Mesenchymal stem cell (in vitro differentiated cells and primary cell): ENCODE results near the gene VARS2.

Source experiments
- DNase-seq: peaks from one replicate; pipeline ENCODE4 v3.0.0-alpha.2; 2013
- H2AFZ ChIP-seq: one replicate; pipeline ENCODE4 v1.6.1; 2013; ENCODE audit warnings: low read depth, mild to moderate bottlenecking, control low read depth, inconsistent platforms, low read length, moderate library complexity
- H2AK5ac ChIP-seq: 2 replicates; pipeline ENCODE4 v1.6.1; 2013; ENCODE audit warnings: low read length, moderate library complexity, mild to moderate bottlenecking, inconsistent platforms; ENCODE audit not compliant: severe bottlenecking
- H2BK120ac ChIP-seq: one replicate; pipeline ENCODE4 v1.6.1; 2013; ENCODE audit warnings: low read depth, mild to moderate bottlenecking, inconsistent platforms, low read length, moderate library complexity
- H2BK12ac ChIP-seq, 2 experiments: one replicate each; pipeline ENCODE4 v1.6.1; 2013; ENCODE audit warnings: inconsistent platforms in 2 of 2, low read length in 2 of 2, mild to moderate bottlenecking in 2 of 2, moderate library complexity in 2 of 2, control low read depth in 1 of 2
- H2BK15ac ChIP-seq: one replicate; pipeline ENCODE4 v1.6.1; 2013; ENCODE audit warnings: mild to moderate bottlenecking, low read depth, inconsistent platforms; ENCODE audit not compliant: poor library complexity, severe bottlenecking
- H2BK5ac ChIP-seq: 2 replicates; pipeline ENCODE4 v1.6.1; 2013; ENCODE audit warnings: low read depth, mild to moderate bottlenecking, low read length, control low read depth, inconsistent platforms; ENCODE audit not compliant: poor library complexity, severe bottlenecking
- H3K14ac ChIP-seq, 2 experiments: one replicate each; pipeline ENCODE4 v1.6.1; 2013; ENCODE audit warnings: inconsistent platforms in 2 of 2, low read length in 2 of 2, control low read depth in 1 of 2, mild to moderate bottlenecking in 1 of 2, moderate library complexity in 1 of 2
- H3K18ac ChIP-seq, 2 experiments: one replicate each; pipeline ENCODE4 v1.6.1; 2013; ENCODE audit warnings: inconsistent platforms in 2 of 2, low read length in 2 of 2, control low read depth in 1 of 2, low read depth in 1 of 2, mild to moderate bottlenecking in 1 of 2
- H3K23ac ChIP-seq, 2 experiments: one replicate each; pipeline ENCODE4 v1.6.1; 2013; ENCODE audit warnings: inconsistent platforms in 2 of 2, low read length in 2 of 2, mild to moderate bottlenecking in 2 of 2, moderate library complexity in 2 of 2, control low read depth in 1 of 2
- H3K27ac ChIP-seq: 2 replicates; pipeline ENCODE4 v1.5.1; 2013; ENCODE audit warnings: mild to moderate bottlenecking, moderate library complexity, low read length, control low read depth, inconsistent platforms; ENCODE audit not compliant: poor library complexity, severe bottlenecking
- H3K27me3 ChIP-seq, 2 experiments: 2 replicates each; pipeline versions ENCODE4 v1.6.1 to v1.7.0; 2013; ENCODE audit warnings: low read length in 2 of 2, mild to moderate bottlenecking in 2 of 2, moderate library complexity in 2 of 2, control low read depth in 1 of 2, inconsistent platforms in 1 of 2; ENCODE audit not compliant: control insufficient read depth in 1 of 2, insufficient read depth in 1 of 2
- H3K36me3 ChIP-seq, 2 experiments: 2 replicates each; pipeline versions ENCODE4 v1.6.1 to v1.7.0; 2013; ENCODE audit warnings: low read length in 2 of 2, control low read depth in 1 of 2, inconsistent platforms in 1 of 2, low read depth in 1 of 2, mild to moderate bottlenecking in 1 of 2; ENCODE audit not compliant: insufficient read depth in 2 of 2, control insufficient read depth in 1 of 2
- H3K4ac ChIP-seq, 2 experiments: one replicate each; pipeline ENCODE4 v1.6.1; 2013; ENCODE audit warnings: inconsistent platforms in 2 of 2, low read length in 2 of 2, mild to moderate bottlenecking in 2 of 2, moderate library complexity in 2 of 2, control low read depth in 1 of 2, low read depth in 1 of 2
- H3K4me1 ChIP-seq: 2 replicates; pipeline ENCODE4 v1.6.1; 2013; ENCODE audit warnings: low read depth, low read length, control low read depth; ENCODE audit not compliant: control insufficient read depth, insufficient read depth
- H3K4me2 ChIP-seq: 2 replicates; pipeline ENCODE4 v1.6.1; 2013; ENCODE audit warnings: low read length, mild to moderate bottlenecking, inconsistent platforms; ENCODE audit not compliant: poor library complexity, severe bottlenecking
- H3K4me3 ChIP-seq, 2 experiments: 2 replicates each; pipeline versions ENCODE4 v1.5.1 to v1.7.0; 2013; ENCODE audit warnings: low read length in 2 of 2, mild to moderate bottlenecking in 2 of 2, control low read depth in 1 of 2, low read depth in 1 of 2; ENCODE audit not compliant: insufficient read depth in 1 of 2
- H3K79me1 ChIP-seq: replicated peaks from 2 replicates; pipeline ENCODE4 v1.6.1; 2013; ENCODE audit warnings: mild to moderate bottlenecking, control low read depth, low read length, inconsistent platforms; ENCODE audit not compliant: poor library complexity, severe bottlenecking
- H3K9ac ChIP-seq: 2 replicates; pipeline ENCODE4 v1.7.0; 2013; ENCODE audit warnings: mild to moderate bottlenecking, low read length, moderate library complexity
- H3K9me3 ChIP-seq: 2 replicates; pipeline ENCODE4 v1.7.0; 2013; ENCODE audit warnings: mild to moderate bottlenecking, low read length; ENCODE audit not compliant: control insufficient read depth
- H4K8ac ChIP-seq: one replicate; pipeline ENCODE4 v1.6.1; 2013; ENCODE audit warnings: inconsistent platforms, mild to moderate bottlenecking, low read length, moderate library complexity
- H4K91ac ChIP-seq: one replicate; pipeline ENCODE4 v1.6.1; 2013; ENCODE audit warnings: mild to moderate bottlenecking, low read length, inconsistent platforms
- WGBS: methylation state at CpG from one replicate; pipeline ENCODE4 v1.1.7; 2013; ENCODE audit warnings: mixed read lengths; 5-methylcytosine and 5-hydroxymethylcytosine counted together

The VARS2 gene

DNA sequence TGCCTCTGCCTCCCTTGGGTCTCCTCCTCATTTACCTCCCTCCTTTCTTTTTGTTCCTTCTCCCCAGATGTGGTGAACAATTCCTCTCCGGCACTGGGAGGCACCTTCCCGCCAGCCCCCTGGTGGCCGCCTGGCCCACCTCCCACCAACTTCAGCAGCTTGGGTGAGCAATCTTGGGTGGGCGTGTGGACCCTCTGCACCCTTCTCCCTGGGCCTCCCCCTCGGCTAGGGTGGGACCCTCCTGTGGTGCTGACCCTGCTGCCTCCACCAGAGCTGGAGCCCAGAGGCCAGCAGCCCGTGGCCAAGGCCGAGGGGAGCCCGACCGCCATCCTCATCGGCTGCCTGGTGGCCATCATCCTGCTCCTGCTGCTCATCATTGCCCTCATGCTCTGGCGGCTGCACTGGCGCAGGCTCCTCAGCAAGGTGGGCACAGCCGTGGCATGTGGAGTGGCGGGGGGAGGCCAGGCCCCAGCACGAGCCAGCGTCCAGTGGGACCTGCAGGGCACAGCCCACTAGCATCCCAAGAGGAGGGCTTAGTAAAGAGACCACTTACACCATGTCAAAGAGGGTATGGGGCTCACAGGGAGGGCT lies 20.9 kb upstream of the VARS2 start:
- no peak overlapping the region for H3K23ac ChIP-seq
- no peak overlapping the region for H3K18ac ChIP-seq
- H3K4me2 ChIP-seq, result no peak overlapping the region
- no peak overlapping the region for H2AK5ac ChIP-seq
- no peak overlapping the region for H3K9ac ChIP-seq
- peaks cover 25% of the 10 kb centered on the region for H3K4me1 ChIP-seq
- H3K27me3 ChIP-seq, result no peaks in the 10 kb centered on the region
- no peak overlapping the region for H2AFZ ChIP-seq
- peaks cover 39 to 91% of the 10 kb centered on the region in 2 experiments for H3K36me3 ChIP-seq
- H3K9me3 ChIP-seq, result no peaks in the 10 kb centered on the region
- peak overlapping the region; percentile 1 for H2BK15ac ChIP-seq
- H4K91ac ChIP-seq, result no peak overlapping the region
- no peak overlapping the region for H3K14ac ChIP-seq
- H3K27ac ChIP-seq, result no peak overlapping the region
- no peak overlapping the region for H4K8ac ChIP-seq
- no peak overlapping the region for H2BK5ac ChIP-seq
- no peak overlapping the region for H3K4ac ChIP-seq
- H2BK120ac ChIP-seq, result no peak overlapping the region
- 87% methylated on average over 16 of the region's 16 CpGs for WGBS
- peaks cover 56% of the 10 kb centered on the region for H3K79me1 ChIP-seq
- H2BK12ac ChIP-seq, result no peak overlapping the region
- DNase-seq, result no peak
- H3K4me3 ChIP-seq, result no peak overlapping the region

DNA sequence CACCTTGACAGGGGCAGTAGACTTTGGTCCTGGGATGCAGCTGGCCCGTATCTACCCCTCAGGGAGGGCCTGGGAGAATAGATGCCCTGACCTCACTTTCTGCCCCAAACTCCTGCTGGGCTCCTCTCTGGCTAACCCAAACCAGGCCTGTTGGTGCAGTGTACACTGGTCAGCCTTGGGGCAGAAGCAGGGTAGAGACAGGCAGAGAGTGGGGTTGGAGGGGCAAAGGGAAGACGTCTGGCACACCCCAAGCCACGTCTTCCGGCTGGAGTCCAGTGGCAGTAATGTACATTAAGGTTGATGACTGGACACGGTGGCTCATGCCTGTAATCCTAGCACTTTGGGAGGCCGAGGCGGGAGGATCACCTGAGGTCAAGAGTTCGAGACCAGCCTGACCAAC lies 20.4 kb upstream of the VARS2 start:
- WGBS, result 95% methylated on average over 8 of the region's 8 CpGs
- H3K27me3 ChIP-seq, result no peaks in the 10 kb centered on the region
- no peak overlapping the region for H2AK5ac ChIP-seq

GRCh38 chr6:30894381-30894780 lies 19.7 kb upstream of the VARS2 start:
- Histone ChIP-seq H3K27ac (no peak overlapping the region), H4K91ac (no peak overlapping the region), H3K4me1 (peaks cover 16% of the 10 kb centered on the region), H2BK15ac (no peak overlapping the region), H3K4me3 (no peak overlapping the region), H2BK120ac (no peak overlapping the region), H3K27me3 (no peaks in the 10 kb centered on the region), H3K23ac (no peak overlapping the region), H2BK12ac (no peak overlapping the region), H3K18ac (no peak overlapping the region), H2BK5ac (no peak overlapping the region), H2AK5ac (no peak overlapping the region), H4K8ac (no peak overlapping the region), H2AFZ (no peak overlapping the region), H3K9ac (no peak overlapping the region), H3K9me3 (no peaks in the 10 kb centered on the region), H3K4ac (no peak overlapping the region), H3K36me3 (peaks cover 52 to 95% of the 10 kb centered on the region in 2 experiments), H3K4me2 (no peak overlapping the region), H3K79me1 (peaks cover 52% of the 10 kb centered on the region), H3K14ac (no peak overlapping the region)
- WGBS, result 91% methylated on average over 12 of the region's 12 CpGs
- DNase-seq, result no peak

More for the DNA sequence above, 20.4 kb upstream of the VARS2 start:
- H3K9me3 ChIP-seq, result no peaks in the 10 kb centered on the region
- no peak overlapping the region for H3K14ac ChIP-seq
- no peak overlapping the region for H2AFZ ChIP-seq
- no peak overlapping the region for H3K4ac ChIP-seq
- H4K8ac ChIP-seq, result no peak overlapping the region
- no peak overlapping the region for H3K9ac ChIP-seq
- no peak overlapping the region for H3K4me3 ChIP-seq
- no peak overlapping the region for H4K91ac ChIP-seq
- no peak overlapping the region for H2BK15ac ChIP-seq
- H3K4me2 ChIP-seq, result no peak overlapping the region
- no peak overlapping the region for H3K23ac ChIP-seq
- H2BK12ac ChIP-seq, result no peak overlapping the region
- H3K4me1 ChIP-seq, result peaks cover 22% of the 10 kb centered on the region
- peaks cover 45 to 95% of the 10 kb centered on the region in 2 experiments for H3K36me3 ChIP-seq
- no peak overlapping the region for H3K18ac ChIP-seq
- no peak overlapping the region for H3K27ac ChIP-seq
- no peak overlapping the region for H2BK120ac ChIP-seq
- peaks cover 55% of the 10 kb centered on the region for H3K79me1 ChIP-seq
- no peak for DNase-seq
- H2BK5ac ChIP-seq, result no peak overlapping the region

- Histone ChIP-seq H4K91ac (no peak overlapping the region), H3K79me1 (peaks cover 50% of the 10 kb centered on the region), H3K27me3 (no peaks in the 10 kb centered on the region), H2BK5ac (no peak overlapping the region), H2BK120ac (no peak overlapping the region), H4K8ac (no peak overlapping the region), H3K36me3 (peaks cover 54 to 95% of the 10 kb centered on the region in 2 experiments), H3K18ac (no peak overlapping the region), H2AFZ (no peak overlapping the region), H2AK5ac (no peak overlapping the region), H3K9ac (no peak overlapping the region), H3K9me3 (no peaks in the 10 kb centered on the region), H3K4me3 (no peak overlapping the region), H3K4me1 (peaks cover 14% of the 10 kb centered on the region), H3K14ac (no peak overlapping the region), H3K27ac (no peak overlapping the region), H2BK15ac (no peak overlapping the region), H3K4me2 (no peak overlapping the region), H2BK12ac (no peak overlapping the region), H3K23ac (no peak overlapping the region), H3K4ac (no peak overlapping the region)
- DNase-seq, result no peak
- 90% methylated on average over 3 of the region's 3 CpGs for WGBS
These were observed 19.1 kb upstream of the VARS2 start for GRCh38 chr6:30894935-30895334.
